Stimulated activated CD4-positive, alpha-beta T cell treated with anti-CD3 and anti-CD28 coated beads, Interleukin-4, amount 100 ng/mL, for 1 hour (primary cell): ENCODE data around the gene ARHGAP24.
"Not testable (repeated sequence)": the region's sequence is repeated elsewhere in the genome, so short reads cannot be mapped to it uniquely, and the experiment has no call there.

ENCODE experiments used
- DNase-seq: peaks from one replicate; pipeline ENCODE4 v3.0.0-alpha.2; 2020

ARHGAP24 gene

DNA sequence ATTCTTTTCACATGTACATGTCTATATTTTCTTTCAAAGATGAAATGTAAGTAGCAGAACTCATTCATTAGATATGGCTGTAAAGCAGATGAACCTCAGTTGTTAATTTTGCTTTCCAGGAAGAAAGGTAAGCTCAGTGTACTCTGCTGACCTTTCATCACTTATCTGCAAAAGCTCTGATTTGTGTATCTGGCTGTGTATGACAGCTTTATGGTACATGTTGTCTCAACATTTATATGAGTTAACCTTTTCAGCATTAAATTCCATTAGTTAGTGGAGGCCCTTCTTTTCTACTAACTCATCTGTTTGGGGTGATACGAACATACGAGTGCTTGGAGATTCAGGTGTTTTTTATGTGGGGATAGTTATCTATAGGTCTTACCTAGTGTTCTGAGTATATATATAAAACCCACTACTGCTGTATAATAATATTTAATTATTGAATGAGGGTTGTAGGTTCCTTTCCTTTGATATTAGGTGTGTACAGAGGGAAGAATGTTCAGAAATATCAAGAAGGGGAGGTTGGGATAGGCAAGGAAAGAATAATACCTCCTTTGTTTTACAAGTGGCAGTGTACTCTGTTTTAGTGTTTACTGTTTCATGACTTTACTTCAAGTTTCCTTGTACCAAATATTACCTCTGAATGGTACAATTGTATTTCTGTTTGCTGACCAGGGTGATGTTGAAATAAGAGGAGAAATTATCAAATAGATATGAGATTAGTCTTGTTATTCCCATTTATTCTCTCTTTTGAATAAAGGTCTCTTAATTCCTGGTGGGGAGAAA is 395.5 kb downstream of the ARHGAP24 start:
- no peak for DNase-seq

DNA sequence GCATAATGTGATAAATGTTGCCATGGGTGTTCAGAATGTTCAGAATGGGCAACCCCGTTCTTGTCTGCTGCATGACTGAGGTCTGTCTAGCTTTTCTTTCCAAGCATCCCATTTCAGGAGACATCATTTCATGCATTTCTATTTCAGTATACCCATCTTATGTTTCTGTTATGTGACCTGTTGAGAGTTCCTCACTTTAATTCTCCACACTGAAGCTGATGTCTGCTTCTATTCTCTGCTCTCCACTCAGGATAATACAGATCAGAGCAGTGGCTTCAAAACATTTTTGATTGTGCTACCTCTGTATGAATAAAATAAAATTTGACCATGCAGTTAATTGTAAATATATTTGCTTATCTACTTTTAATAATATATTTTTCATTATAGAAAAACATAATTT is 398.6 kb downstream of the ARHGAP24 start:
- no peak for DNase-seq

DNA sequence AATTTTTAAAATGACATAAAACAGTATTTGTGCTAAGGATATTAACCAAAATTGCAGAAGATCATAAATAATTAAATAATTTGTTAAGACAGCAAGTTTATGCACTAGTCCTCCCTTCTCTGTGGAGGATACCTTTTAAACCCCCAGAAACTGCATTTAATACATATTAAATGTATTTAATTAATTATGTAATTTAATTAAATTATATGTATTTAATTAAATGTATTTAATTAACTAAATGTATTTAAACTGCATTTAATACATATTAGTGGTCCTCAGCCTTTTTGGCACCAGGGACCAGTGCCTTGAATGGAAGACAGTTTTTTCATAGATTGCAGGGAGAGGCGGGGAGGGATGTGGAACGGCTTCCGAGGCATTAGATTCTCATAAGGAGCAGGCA is 404.6 kb downstream of the ARHGAP24 start:
- DNase-seq, result no peak

DNA sequence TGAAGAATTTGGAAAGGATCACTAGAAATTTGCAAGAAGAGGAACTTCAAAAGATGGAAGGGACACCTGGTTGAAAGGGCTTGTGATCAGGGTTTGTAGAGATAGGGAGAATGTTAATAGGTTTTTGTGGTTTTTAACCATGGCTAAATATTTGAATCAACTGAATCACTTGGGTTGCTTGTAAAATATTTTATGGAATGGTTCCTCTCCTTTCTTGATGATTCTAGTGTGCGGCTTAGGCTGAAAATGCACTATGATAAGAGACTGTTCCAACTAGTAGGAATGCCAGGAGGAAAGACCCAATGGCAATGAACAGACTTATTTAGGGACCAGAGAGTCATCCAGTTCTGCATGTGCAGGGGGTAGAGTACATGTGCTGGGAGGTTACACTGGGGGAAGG is 408.2 kb downstream of the ARHGAP24 start:
- DNase-seq, result no peak

DNA sequence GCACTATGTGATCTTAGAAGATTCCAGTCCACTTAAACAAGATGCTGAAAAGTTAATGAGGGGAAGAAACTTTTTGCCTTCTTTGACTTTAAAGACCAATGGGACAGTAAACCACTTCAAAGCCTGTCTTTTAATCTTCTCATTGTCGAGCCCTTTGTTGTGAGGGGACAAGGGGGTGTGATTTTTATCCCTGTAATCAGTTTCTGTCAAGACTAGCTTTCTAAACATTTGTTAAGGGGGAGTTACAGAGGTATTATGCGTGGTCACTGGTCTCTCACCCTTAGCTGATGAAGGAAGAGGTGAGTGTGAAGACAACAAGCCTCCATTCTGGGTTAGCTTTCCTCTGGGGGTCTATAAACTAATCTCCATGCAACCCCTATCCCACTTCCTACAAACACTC is 409.3 kb downstream of the ARHGAP24 start:
- no peak for DNase-seq

DNA sequence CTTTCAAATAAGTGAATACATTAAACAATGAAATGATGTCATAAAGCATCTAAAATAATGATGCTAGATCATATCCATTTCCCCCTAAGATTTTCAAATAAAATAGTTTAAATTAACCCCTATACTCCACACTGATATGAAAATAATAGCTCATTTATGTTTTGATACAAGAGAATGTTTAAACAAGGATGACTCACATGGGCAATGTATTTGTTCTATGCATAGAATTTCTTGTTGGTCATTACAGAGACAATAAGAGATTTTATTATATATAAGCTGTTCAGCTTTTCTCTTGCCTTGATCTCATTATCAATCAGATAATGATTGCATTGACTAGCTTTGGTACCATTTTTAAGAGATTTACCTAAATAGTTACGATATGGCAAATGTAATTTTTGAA is 411.7 kb downstream of the ARHGAP24 start:
- DNase-seq, result no peak

DNA sequence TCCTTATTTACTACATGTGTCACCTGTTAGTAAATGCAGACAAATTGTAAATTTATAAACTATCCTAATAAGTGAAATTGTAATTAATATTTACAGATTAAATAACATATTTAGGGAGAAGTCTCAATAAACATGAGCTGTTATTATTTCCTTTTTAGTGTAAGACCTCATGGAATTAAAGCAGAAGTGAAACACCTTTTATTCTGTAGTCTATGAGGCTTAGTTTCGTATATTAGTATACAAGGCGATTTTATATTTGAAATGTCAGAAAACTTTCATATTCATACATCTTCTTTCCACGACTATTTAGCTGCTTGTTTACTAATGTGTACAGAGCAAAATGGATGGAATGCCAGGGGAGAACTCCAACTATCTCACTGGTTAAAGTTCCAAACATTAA is 414.4 kb downstream of the ARHGAP24 start:
- no peak for DNase-seq

DNA sequence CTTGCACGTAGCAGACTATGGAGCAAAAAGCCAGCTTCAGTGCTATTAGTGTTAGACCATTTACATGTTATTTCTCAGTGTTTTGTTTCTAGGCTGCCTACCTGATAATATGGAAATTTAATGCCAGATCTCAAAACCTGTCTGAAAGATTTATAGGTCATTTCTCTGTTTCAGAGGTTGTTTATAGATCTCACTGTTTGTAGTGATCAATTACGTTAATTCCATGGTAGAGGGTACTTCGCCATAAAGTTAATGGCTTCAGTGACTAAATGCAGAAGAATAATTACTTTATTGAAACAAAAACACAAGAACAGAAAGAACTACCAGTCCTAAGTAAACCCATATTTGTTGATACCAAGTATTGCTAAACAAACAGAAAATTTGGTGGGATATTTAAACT is 420.8 kb downstream of the ARHGAP24 start:
- no peak for DNase-seq

DNA sequence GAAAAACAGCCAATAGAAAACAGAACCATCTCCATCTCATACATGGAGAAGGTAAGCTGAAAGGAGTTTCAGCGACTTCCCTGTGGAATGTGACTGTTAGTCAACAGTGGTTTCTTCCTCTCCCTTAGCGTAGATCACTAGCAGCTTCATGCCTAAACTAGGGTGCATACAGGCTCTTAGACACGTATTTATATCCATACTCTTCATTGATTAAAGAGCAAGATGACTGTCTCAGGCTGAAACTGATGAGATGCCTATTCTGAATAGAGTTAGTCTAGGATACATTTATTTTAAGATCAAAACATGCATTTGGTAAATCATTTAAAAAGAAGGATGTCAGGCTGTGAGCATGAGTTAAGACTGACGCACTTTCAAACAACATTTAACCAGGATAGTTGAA is 423.3 kb downstream of the ARHGAP24 start:
- no peak for DNase-seq

DNA sequence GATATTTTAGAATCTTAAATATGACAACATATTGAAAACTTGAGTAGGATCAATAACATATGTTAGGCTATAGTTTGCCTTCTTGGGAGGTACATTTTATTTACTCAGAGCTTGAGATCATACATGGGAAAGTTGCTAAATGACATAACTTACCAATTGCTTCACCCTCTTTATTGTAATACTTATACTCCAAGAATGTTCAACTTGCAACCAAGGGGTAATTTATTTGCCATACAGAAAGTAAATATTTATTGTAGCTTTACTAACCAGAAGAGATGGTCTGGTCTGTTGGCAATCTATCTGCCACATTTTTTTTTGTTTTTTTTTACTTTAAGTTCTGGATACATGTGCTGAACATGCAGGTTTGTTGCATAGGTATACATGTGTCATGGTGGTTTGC is 426.6 kb downstream of the ARHGAP24 start:
- DNase-seq, result no peak

DNA sequence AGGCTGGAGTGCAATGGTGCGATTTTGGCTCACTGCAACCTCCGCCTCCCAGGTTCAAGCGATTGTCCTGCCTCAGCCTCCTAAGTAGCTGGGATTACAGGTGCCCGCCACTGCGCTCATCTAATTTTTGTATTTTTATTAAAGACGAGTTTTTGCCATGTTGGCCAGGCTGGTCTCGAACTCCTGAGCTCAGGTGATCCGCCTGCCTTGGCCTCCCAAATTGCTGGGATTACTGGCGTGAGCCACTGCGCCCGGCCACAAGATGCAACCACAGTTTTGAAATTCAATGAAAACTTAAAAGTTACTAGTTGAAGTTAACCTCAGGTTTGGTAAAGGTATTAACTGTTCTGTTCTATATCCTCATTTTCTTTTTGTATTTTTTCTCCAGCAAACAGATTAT is 427.7 kb downstream of the ARHGAP24 start:
- DNase-seq, result not testable (repeated sequence)

DNA sequence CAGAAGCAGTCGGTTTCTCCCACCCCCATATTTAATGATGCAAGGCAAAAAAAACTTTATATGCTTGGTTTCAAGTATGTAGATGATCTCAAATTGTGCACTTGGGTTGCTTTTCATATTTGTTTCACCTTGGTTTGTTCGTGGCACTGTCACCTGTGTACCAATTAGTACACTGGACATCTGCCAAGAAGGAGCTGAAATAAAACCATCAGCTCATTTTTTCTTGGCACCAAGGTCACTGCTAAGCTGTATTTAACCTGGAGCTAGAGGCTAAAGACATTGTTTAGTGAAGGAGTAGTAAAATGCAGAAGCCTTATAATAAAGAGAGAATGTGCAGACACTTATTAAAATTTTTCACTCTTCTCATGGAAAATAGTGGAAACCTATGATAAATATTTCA is 430.8 kb downstream of the ARHGAP24 start:
- DNase-seq, result no peak

DNA sequence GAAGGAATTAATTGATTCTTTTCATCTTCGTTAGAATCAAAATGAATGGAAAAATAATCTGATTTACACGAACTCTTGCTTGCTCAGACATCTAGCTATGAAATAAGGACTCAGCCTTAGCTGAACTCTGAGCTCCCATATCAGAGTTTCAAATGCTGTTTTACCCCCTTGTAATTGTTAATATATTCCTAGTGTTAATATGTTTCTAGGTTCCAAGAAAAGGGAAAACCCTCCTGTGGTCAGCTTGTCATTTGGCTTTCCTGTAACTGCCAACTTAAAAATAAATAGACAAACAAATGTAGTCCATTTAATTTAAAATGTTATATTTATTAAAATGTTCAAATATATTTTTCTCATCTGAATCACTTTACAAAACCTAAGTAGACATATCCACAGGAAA is 432.1 kb downstream of the ARHGAP24 start:
- no peak for DNase-seq

DNA sequence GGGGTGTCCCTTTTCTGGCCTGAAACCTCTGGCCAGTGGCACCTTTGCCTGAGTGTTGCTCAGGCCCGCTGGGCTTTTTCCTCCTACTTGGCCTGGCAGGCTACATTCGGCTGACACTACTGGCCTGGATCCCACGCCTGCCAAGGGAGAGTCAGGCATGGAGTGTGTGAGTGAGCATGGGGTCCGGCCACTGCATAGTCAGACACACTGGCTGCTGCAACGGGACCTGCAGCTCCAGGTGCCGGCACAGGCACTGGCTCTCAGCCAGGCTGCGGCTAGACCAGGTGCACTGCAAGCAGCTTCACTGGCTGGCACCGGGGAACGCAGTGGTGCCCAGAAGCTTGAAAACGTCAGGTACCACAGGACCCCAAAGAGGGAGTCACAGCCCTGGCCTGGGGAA is 434.9 kb downstream of the ARHGAP24 start:
- no peak for DNase-seq

DNA sequence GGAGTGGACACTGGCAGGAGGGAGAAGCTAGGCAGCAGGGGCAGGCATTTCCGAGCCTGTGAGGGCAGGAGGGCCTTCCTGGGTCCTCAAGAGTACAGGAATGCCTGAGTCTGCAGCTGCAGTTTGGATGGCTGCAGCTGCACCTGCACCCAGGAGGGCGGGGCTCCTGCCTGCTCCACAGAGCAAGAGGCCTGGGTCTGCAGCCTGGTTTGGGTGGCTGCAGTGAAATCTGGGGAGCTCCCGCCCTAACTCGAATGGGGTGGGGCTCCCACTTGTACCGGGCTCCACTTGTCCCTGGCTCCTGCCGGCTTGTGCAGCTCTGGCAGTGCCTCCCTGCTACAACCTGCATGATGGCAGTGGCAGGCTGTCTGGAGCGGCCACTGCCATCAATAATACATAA is 436.0 kb downstream of the ARHGAP24 start:
- no peak for DNase-seq

DNA sequence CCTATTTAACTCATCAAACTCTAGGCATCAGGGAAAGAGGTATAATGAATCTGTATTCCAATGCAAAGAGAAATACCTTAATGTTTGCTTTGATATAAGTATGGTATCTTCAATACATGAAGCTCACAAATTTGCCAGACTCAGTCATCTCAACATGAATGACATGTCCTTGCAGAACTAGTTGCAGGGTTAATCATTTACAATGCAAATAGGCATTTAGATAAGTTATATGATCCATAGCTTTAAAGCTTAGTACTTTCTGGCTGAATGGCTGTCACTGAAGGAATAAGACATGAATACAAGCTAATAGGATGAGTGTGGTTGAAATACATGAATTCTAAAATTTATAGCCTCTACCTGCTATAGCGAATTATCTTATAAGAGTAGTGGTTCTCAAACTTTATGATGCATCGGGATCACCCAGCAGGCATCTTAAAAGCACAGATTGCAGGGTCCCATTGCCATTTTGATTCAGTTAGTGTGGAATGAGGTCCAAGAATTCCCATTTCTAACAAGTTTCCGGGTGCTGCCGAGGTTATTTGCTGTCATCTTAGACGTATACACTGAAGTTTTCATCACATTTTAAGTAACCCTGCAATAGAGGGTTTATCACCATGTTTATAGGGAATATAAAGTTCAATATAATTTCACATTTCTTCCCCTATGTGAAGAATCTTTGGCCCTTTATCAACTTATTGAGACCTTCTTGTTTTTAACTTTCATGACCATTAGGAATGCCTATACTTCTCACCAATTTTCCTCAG is 439.2 kb downstream of the ARHGAP24 start:
- DNase-seq, result no peak

DNA sequence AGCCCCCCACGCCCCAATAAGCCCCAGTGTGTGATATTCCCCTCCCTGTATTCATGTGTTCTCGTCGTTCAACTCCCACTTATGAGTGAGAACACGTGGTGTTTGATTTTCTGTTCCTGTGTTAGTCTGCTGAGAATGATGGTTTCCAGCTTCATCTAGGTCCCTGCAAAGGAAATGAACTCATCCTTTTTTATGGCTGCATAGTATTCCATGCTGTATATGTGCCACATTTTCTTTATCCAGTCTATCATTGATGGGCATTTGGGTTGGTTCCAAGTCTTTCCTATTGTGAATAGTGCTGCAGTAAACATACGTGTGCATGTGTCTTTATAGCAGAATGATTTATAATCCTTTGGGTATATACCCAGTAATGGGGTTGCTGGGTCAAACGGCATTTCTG is 440.6 kb downstream of the ARHGAP24 start:
- not testable (repeated sequence) for DNase-seq

DNA sequence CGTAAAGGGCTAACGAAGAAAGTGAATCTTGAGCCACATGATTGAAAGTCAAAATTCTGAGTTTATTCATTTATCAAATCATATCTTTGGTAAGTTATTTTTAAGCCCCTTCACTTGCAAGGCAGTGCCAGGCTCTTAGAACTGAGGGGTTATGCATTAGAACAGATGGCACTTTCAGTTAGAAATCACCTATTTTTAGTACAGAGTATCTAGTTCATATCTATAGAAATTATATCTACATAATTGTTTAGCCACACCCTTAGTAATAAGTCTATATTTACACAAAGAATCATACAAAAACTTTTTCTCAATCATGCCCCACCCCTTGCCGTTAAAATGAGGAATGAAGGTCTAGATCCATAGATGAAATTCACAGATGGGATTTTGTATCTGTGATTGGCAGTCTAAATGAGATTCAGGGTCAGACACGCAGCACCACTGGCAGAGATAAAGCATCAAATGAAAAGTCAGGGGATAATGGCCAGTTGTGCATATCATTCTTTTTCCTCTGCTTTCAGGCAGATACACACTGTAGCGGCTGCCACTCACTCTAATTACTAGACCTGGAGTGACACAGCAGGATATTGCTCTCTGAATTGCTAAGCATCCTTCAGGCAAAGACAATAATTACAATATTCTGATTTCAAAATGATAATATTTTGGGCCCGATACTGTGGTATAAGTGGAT is 444.4 kb downstream of the ARHGAP24 start:
- DNase-seq, result no peak

DNA sequence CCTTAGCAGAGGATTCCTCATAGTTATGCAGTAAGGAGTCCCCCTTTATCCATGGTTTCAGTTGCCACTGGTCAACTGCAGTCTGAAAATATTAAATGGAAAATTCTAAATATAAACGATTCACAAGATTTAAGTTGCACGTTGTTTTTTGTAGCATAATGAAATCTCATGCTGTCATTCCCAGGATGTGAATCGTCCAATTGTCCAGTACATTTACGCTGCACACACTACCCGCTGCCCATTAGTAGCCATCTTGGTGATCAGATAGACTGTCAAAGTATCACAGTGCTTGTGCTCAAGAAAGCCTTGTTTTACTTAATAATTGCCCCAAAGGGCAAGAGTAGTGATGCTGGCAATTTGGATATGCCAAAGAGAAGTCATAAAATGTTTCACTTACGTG is 450.1 kb downstream of the ARHGAP24 start:
- no peak for DNase-seq

DNA sequence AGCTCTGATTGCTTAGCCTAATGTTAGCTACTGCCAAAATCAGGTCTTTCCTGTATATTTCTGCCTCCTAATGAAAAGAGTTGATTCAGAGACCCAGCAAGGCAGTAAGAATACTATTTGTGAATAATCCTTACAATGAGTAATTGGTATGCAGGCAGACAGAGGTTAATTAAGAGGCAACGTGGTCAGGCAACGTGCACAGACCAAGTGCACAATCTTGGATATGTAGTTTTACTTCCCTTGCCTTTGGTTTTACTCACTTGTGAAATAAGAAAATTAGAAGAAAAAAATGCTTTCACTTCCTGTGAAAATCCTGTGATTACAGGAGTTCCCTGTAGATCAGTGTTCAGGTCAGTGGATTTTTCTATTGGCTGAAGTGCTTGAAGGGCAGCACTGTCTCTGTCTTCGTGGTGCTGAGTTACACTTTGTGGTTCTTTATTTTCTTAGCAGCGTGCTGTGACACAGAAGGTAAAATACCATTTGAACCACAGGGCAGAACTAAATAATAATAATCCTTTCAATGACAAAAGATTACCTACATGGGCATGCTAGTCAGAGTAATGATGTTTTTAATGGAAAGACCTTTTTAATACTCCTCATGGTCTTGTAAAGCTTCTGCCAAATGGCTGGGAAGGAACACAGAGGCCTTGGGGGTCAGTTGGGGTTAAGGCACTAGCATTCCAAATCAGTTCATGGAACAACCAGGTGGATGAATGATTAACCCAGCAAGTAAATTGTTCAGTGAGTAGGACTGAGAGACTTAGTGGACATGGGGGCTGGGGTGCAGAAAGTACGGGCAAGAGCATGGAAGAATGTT is 454.0 kb downstream of the ARHGAP24 start:
- DNase-seq, result no peak

DNA sequence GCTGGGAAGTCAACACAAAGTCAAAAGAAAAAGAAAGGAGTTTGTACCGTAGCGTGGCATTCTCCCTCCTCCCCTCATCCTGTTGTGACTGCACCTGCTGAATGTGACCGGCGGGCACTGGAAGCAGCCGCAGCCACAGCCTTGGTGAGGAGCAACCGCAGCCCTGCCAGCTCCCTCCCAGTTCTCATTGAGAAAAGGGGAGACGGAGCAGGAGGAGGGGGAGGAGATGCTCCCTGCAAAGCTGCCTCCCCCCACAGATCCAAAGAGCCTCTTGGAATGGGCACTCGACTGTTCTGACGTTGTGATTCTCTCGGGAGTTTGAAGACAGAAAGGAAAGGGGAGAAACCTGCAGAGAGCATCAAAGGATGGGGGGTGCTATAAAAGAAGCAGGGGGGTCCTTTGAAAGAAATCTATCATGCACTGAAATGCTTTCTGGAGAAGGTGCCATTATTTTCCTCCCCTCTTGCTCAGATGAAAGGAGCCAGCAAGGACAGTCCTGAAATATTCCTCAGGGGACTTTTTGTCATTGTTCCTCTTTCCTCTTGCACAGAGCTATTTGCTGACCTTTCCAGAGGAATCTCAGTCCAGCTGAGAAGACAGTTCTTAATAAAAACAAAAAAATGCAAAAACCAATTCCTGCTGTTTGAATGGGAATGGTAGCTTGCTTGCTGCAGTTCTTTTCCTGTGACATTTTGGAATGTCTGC is 455.2 kb downstream of the ARHGAP24 start:
- DNase-seq, result no peak

DNA sequence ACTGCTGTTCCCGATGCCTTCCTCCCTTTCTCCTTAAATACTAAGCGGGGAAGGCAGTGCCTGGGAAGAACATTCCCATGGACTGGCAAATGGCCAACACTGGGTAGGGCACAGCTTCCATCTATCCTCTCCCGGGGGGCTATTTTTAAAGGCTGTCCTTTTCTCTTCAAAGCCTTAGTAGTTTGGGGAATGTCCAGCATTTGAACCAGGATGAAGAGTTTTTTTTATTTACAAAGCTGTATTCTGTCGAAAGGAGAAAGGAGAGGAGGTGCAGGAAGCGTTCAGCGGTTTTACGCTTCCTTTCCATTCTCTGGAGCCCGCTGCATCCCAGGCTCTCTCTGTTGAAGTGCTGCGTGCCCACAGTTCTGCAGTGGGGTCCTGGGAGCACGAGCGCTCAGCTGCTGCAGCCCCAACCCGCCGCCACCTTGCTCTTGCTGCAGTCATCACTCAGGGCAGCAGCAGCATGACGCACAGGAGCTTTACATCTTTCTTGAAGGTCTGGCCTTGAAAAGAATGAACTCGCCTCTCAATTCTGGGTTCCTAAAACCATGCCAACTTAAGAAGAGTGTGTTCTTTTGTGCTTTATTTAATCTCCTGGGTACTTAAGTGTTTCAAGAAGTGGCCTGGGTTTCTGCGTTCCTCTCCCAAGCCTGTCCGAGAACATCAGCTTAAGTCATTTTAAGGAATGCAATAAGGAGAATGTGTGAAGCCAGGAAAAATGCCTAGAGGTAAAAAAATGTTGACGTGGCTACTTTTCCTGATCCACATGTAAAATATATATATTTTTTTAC is 457.7 kb downstream of the ARHGAP24 start:
- DNase-seq, result no peak
